Lung (tissue), 12 donors: ENCODE results near the gene ACAT2. TPM values are rescaled to one million over a fixed set of nuclear protein-coding genes. Genes with fewer than 3 reads are reported as not detected.
"Not testable (repeated sequence)": the region's sequence is repeated elsewhere in the genome, so short reads cannot be mapped to it uniquely, and the experiment has no call there.

Experiments
- ATAC-seq: fragments of 200-7000 bp; cut with Tn5 transposase; one replicate; pipeline ENCODE4 v1.9.1; 2020; ENCODE audit warnings: moderate number of reproducible peaks; ENCODE audit not compliant: insufficient read depth, low FRiP score
- DNase-seq, 3 donors: peaks; one replicate each; pipeline ENCODE4 v3.0.0-alpha.2; 2013 to 2017
- H3K27ac ChIP-seq, 2 donors: one replicate each; pipeline ENCODE4 v1.5.1; 2013; ENCODE audit warnings: mild to moderate bottlenecking in 2 of 2, moderate library complexity in 2 of 2, control low read depth in 1 of 2, inconsistent platforms in 1 of 2, low read depth in 1 of 2, low read length in 1 of 2
- H3K27me3 ChIP-seq, 3 donors: one replicate each; pipeline ENCODE4 v1.5.1; 2013; ENCODE audit warnings: low read length in 2 of 3; ENCODE audit not compliant: control insufficient read depth in 3 of 3, insufficient read depth in 3 of 3
- H3K36me3 ChIP-seq, 4 donors: one replicate each; pipeline ENCODE4 v1.5.1; 2013; ENCODE audit warnings: low read length in 4 of 4, mild to moderate bottlenecking in 1 of 4, moderate library complexity in 1 of 4; ENCODE audit not compliant: control insufficient read depth in 4 of 4, insufficient read depth in 4 of 4
- H3K4me1 ChIP-seq, 5 donors: one replicate each; pipeline ENCODE4 v1.5.1; 2013; ENCODE audit warnings: low read length in 5 of 5, mild to moderate bottlenecking in 2 of 5, moderate library complexity in 1 of 5; ENCODE audit not compliant: control insufficient read depth in 5 of 5, insufficient read depth in 5 of 5
- H3K4me3 ChIP-seq: one replicate; pipeline ENCODE4 v1.5.1; 2013; ENCODE audit warnings: mild to moderate bottlenecking, control low read depth, moderate library complexity
- H3K9ac ChIP-seq, 2 donors: one replicate each; pipeline ENCODE4 v1.5.1; 2013; ENCODE audit warnings: low read length in 2 of 2, control low read depth in 1 of 2; ENCODE audit not compliant: insufficient read depth in 1 of 2
- H3K9me3 ChIP-seq, 4 donors: one replicate each; pipeline ENCODE4 v1.5.1; 2013; ENCODE audit warnings: low read length in 3 of 4, mild to moderate bottlenecking in 1 of 4, moderate library complexity in 1 of 4; ENCODE audit not compliant: control insufficient read depth in 4 of 4, insufficient read depth in 3 of 4
- WGBS, 2 donors: extraction: QIAGEN DNeasy Blood & Tissue Kit; methylation state at CpG; one replicate each; pipeline ENCODE4 v1.1.7; 2013; 5-methylcytosine and 5-hydroxymethylcytosine counted together
- polyA plus RNA-seq, 2 donors: library from polyadenylated mRNA; stranded (reverse); fragments of 200-250 nt; gene quantifications; one replicate each; pipeline ENCODE4 v1.2.1, GENCODE V29; 2013
- total RNA-seq, 2 donors: library from RNA; depleted of rRNA in 1 of 2; stranded (reverse); fragments of >200 nt in 1 of 2; gene quantifications; one replicate each; pipeline ENCODE4 v1.2.1, GENCODE V29; 2014 to 2021
- TF ChIP-seq, protein P1 (sequence below): IDR thresholded peaks from 2 replicates; pipeline ENCODE4 v1.5.1; 2012; ENCODE audit warnings: mild to moderate bottlenecking; ENCODE audit errors: control extremely low read depth, extremely low read depth
- donor health status: control.
- donor health status: control.
- donor health status: Bipolar disorder and iron deficiency.
- donor health status: healthy.
- donor health status: DM: yes; HTN: yes; CAD: no.

ACAT2 gene
- total and polyA plus RNA-seq, 4 donors: 20.8 to 84.4 (median 67.6) TPM

DNA sequence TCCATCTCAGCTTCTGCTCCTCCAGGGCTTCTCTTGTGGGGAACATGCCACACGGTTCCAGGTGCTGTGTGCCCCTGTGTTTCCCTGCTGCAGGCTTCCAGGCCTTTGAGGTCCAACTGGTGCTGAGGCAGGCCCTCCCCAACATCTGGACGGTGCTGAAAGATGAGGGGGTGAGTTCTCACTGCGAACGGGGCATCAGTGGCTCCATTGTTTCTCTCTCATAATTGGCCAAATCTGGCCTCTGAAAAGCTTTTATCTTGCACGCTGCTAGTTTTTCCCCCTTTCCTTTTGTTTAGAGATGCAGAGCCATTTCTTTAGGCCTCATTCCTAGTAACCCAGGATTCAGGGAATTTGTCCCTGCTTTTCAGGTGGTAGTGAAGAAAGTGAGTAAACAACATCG, 46.8 kb downstream of the ACAT2 start:
- Histone ChIP-seq H3K27me3 (no peaks in the 10 kb centered on the region), H3K4me1 (peaks cover 0 to 2% (median 0%) of the 10 kb centered on the region in 5 donors), H3K36me3 (no peaks in the 10 kb centered on the region), H3K4me3 (no peak overlapping the region), H3K9me3 (no peaks in the 10 kb centered on the region), H3K27ac (no peak overlapping the region), H3K9ac (no peak overlapping the region)
- TF ChIP-seq, protein P1, sequence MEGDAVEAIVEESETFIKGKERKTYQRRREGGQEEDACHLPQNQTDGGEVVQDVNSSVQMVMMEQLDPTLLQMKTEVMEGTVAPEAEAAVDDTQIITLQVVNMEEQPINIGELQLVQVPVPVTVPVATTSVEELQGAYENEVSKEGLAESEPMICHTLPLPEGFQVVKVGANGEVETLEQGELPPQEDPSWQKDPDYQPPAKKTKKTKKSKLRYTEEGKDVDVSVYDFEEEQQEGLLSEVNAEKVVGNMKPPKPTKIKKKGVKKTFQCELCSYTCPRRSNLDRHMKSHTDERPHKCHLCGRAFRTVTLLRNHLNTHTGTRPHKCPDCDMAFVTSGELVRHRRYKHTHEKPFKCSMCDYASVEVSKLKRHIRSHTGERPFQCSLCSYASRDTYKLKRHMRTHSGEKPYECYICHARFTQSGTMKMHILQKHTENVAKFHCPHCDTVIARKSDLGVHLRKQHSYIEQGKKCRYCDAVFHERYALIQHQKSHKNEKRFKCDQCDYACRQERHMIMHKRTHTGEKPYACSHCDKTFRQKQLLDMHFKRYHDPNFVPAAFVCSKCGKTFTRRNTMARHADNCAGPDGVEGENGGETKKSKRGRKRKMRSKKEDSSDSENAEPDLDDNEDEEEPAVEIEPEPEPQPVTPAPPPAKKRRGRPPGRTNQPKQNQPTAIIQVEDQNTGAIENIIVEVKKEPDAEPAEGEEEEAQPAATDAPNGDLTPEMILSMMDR: no peak
- DNase-seq (no peak), ATAC-seq (no peak)
- WGBS, 2 donors: 81 to 86% methylated on average over 6 of the region's 6 CpGs

DNA sequence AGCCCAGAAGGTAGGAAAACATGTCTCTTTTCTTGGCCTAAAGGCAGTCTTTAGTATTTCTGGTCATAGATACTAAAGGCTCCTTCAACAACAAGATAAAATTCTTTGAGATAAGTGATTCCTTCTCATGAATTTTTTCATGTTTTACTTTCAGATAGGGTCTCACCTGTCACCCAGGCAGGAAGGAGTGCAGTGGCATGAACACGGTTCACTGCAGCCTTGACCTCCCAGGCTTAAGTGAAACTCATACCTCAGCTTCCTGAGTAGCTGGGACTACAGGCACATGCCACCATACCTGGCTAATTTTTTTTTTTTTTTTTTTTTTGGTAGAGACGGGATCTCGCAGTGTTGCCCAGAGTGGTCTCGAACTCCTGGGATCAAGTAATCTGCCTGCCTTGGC, 47.3 kb downstream of the ACAT2 start:
- ATAC-seq (no peak), DNase-seq (no peak)
- H3K36me3 ChIP-seq: no peaks in the 10 kb centered on the region
- H3K27ac ChIP-seq: no peak overlapping the region
- H3K9me3 ChIP-seq: no peaks in the 10 kb centered on the region
- no peak overlapping the region for H3K4me3 ChIP-seq
- TF ChIP-seq, protein P1: no peak
- no peaks in the 10 kb centered on the region for H3K27me3 ChIP-seq
- H3K4me1 ChIP-seq: peaks cover 0 to 2% (median 0%) of the 10 kb centered on the region in 5 donors
- no peak overlapping the region for H3K9ac ChIP-seq
- WGBS, 2 donors: 90 to 96% methylated on average over 4 of the region's 4 CpGs

DNA sequence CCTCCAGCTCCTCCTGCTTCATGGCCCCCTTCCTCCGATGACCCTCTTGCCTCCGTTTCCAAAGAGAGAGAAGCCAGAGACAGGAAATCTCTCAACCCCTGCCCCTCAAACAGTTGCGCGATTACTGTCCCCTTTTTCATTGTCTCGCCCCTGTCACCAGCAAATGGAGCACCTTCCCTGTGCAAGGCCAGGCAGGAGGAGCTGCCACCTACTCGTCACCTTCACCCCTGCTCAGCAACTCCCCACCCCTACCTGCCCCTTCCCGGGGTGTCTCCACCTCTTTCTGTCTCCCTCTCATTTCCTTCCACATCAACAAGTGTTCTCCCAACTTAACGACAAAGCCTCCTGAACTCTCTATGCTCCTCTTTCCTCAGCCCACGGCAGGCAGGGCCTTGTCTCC, 51.9 kb downstream of the ACAT2 start:
- Histone ChIP-seq H3K9ac (no peak overlapping the region), H3K27ac (no peak overlapping the region), H3K27me3 (no peaks in the 10 kb centered on the region), H3K9me3 (no peaks in the 10 kb centered on the region), H3K4me1 (no peaks in the 10 kb centered on the region), H3K4me3 (no peak overlapping the region), H3K36me3 (no peaks in the 10 kb centered on the region)
- ATAC-seq (no peak), DNase-seq (no peak)
- TF ChIP-seq, protein P1: no peak
- 80 to 81% methylated on average over 9 of the region's 9 CpGs for WGBS, 2 donors

DNA sequence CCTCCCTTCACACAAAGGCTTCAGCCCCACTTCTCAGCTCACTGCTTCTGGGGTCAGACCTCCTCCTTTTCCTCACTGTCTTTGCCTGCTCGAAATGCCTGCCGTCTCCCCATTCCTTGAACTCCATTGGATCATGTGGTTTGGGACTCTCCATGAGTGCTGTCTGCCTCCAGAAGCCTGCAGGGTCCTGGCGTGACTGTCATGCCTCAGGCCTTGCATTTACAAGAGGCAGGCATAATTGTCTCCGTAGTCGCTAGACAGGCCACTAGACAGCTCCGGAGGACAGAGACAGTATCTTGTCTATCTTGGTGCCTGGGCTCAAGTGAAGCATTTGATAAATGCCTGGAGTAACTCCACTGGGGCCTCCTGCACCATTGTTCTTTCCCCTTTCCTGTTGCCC, 53.6 kb downstream of the ACAT2 start:
- ATAC-seq (no peak), DNase-seq (no peak)
- no peak overlapping the region for H3K27ac ChIP-seq
- peaks cover 0 to 7% (median 0%) of the 10 kb centered on the region in 5 donors for H3K4me1 ChIP-seq
- TF ChIP-seq, protein P1: no peak
- no peak overlapping the region for H3K9ac ChIP-seq
- no peaks in the 10 kb centered on the region for H3K9me3 ChIP-seq
- no peaks in the 10 kb centered on the region for H3K36me3 ChIP-seq
- WGBS, 2 donors: 86 to 90% methylated on average over 6 of the region's 6 CpGs
- H3K27me3 ChIP-seq: no peaks in the 10 kb centered on the region
- H3K4me3 ChIP-seq: no peak overlapping the region

DNA sequence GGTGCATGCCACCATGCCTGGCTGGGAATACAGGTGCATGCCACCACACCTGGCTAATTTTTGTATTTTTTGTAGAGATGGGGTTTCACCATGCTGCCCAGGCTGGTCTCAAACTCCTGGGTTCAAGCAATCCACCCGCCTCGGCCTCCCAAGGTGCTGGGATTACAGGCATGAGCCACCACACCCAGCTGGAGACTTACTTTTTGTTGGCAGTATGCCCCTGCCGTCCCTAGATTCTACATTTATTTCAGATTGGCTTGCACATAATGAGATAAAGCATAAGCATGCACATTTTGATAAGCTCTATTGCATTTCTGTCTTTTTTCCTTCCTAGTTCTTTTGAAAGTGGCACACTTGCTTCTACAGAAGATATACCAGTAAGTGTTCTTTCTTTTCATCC, 54.9 kb downstream of the ACAT2 start:
- H3K36me3 ChIP-seq, H3K27ac ChIP-seq, H3K4me1 ChIP-seq, DNase-seq, H3K27me3 ChIP-seq, H3K4me3 ChIP-seq, H3K9me3 ChIP-seq, H3K9ac ChIP-seq, ATAC-seq: not testable (repeated sequence)
- WGBS, 2 donors: 82 to 84% methylated on average over 3 of the region's 3 CpGs
